C4-2B (cell line): ENCODE measurements around the gene MIA.

ENCODE experiments used
- H3K27ac ChIP-seq: fragments of 450-650 bp; 2 replicates; pipeline ENCODE4 v1.5.1; 2017
- CTCF ChIP-seq: fragments of 450-650 bp; conservative IDR thresholded peaks from 2 replicates; pipeline ENCODE4 v1.5.1; 2017; ENCODE audit warnings: mild to moderate bottlenecking
- ZFX ChIP-seq: fragments of 450-650 bp; IDR thresholded peaks from 2 replicates; pipeline ENCODE4 v1.6.1; 2017

The MIA gene

GRCh38 chr19:40743926-40744325 lies 31.4 kb upstream of the MIA start:
- H3K27ac ChIP-seq: no peak overlapping the region
- TF ChIP-seq ZFX (no peak), CTCF (no peak)

- TF ChIP-seq CTCF (no peak), ZFX (no peak)
- H3K27ac ChIP-seq: no peak overlapping the region
These were observed 30.5 kb upstream of the MIA start for GRCh38 chr19:40744554-40745401.

- no peak overlapping the region for H3K27ac ChIP-seq
- TF ChIP-seq ZFX (no peak), CTCF (no peak)
These were observed 29.9 kb upstream of the MIA start for GRCh38 chr19:40745402-40745780.

- H3K27ac ChIP-seq: no peak overlapping the region
- TF ChIP-seq ZFX (no peak), CTCF (no peak)
These were observed 27.8 kb upstream of the MIA start for GRCh38 chr19:40747536-40747935.

- no peak for TF ChIP-seq CTCF
- TF ChIP-seq ZFX: no peak
- H3K27ac ChIP-seq: peak within 1 kb of the TSS; percentile 95
These were observed 25.1 kb upstream of the MIA start, which contains the start of gene ACTMAP for GRCh38 chr19:40750058-40750873. Gene ACTMAP (minus strand): TSS chr19:40750477. CDS start chr19:40749803, 674 bp downstream.

- TF ChIP-seq ZFX: no peak
- no peak for TF ChIP-seq CTCF
These were observed 24.3 kb upstream of the MIA start, which contains the start of gene SNRPA for GRCh38 chr19:40750874-40751537. Gene SNRPA (plus strand): TSS chr19:40751203. CDS start chr19:40751409, 206 bp downstream.

More at GRCh38 chr19:40750874-40751537, 24.3 kb upstream of the MIA start, which contains the start of gene SNRPA:
- H3K27ac ChIP-seq: peak within 1 kb of the TSS; percentile 95
